Left lung (tissue), 10 donors: Measurements from ENCODE around the gene SREK1. TPM values are rescaled to one million over a fixed set of nuclear protein-coding genes. Genes with fewer than 3 reads are reported as not detected.

Experiments
- ATAC-seq: fragments of 200-7000 bp; cut with Tn5 transposase; one replicate; pipeline ENCODE4 v1.9.1; 2020; ENCODE audit warnings: moderate library complexity
- DNase-seq, 4 donors: peaks; one replicate each; pipeline ENCODE4 v3.0.0-alpha.2; 2013 to 2020
- H3K27ac ChIP-seq, 2 donors: fragments of 200-600 bp; sonication (generic) in 1 of 2; one replicate each; pipeline versions ENCODE4 v1.5.0 to v1.8.0; 2020 to 2021
- H3K27me3 ChIP-seq, 2 donors: fragments of 200-600 bp; sonication (generic) in 1 of 2; one replicate each; pipeline versions ENCODE4 v1.5.0 to v1.8.0; 2020 to 2021
- H3K36me3 ChIP-seq, 2 donors: fragments of 200-600 bp; sonication (generic) in 1 of 2; one replicate each; pipeline versions ENCODE4 v1.5.0 to v1.8.0; 2020 to 2021
- H3K4me1 ChIP-seq, 2 donors: fragments of 200-600 bp; one replicate each; pipeline ENCODE4 v1.8.0; 2021
- H3K4me3 ChIP-seq, 2 donors: fragments of 200-600 bp; sonication (generic) in 1 of 2; one replicate each; pipeline versions ENCODE4 v1.5.0 to v1.8.0; 2020 to 2021; ENCODE audit warnings: mild to moderate bottlenecking in 1 of 2
- H3K9me3 ChIP-seq, 2 donors: fragments of 200-600 bp; sonication (generic) in 1 of 2; one replicate each; pipeline versions ENCODE4 v1.5.0 to v1.8.0; 2020 to 2021
- intact Hi-C, 2 donors: fragments of 100-400 bp; cut with DNase I; formaldehyde crosslinking; loops; one replicate each; pipeline versions ENCODE4 v1.11.2 to v1.14.2; 2022
- polyA plus RNA-seq, 6 donors: library from polyadenylated mRNA; unstranded; fragments of 120-200 nt; gene quantifications; one replicate each; pipeline ENCODE4 v1.2.1, GENCODE V29; 2013; ENCODE audit not compliant: insufficient read length in 6 of 6
- total RNA-seq, 2 donors: library from RNA; stranded (reverse); fragmentation: NEBNext Ultra II Directional; extraction: Animal tissue kit (Norgen Biotek cat#: 25700); gene quantifications; one replicate each; pipeline ENCODE4 v1.2.1, GENCODE V29; 2021
- TF ChIP-seq, protein P1 (sequence below), 2 donors: fragments of 200-600 bp; sonication (generic) in 1 of 2; IDR thresholded peaks; one replicate each; pipeline versions ENCODE4 v1.5.0 to v1.8.0; 2021; ENCODE audit warnings: antibody characterized with exemption in 2 of 2
- donor health status: DM: no; HTN: yes; CAD: no.
- donor health status: DM: no; HTN: no; CAD: no.

Gene SREK1
- total and polyA plus RNA-seq, 8 donors: 52.4 to 205 (median 166) TPM

DNA sequence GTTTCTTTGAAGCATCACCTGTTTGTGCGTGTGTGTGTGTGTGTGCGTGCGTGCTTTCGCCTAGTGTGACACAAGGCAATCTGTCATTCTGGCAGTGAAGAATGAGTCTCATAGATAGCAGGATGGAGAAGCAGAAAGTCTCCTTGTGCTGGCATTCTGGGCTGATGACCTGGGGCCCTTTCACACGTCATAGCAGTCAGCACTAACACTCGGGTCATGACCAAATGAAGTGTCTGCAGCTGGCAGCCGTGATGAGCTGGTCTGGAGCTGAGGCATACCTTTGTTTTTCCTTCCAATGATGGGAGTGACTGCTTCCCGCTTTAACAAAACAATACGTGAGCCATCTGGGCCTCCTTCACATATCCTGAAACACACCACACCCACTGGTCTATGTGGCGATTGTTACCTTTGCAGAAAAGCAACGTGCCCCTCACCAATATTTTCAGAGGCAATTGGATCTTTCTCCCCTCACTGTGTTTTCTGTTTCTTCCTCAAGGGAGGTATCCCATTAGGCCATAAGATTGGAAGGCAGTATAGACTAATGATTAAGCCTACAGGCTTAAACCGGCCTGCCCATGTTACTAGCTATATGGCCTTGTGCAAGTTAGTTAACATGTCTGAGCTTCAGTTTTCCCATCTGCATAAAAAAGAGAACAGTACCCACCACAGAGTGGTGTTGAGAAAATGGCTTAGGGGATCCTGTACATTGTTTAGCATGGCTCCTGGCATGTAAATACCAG, 88.8 kb downstream of the SREK1 start:
- no peak for ATAC-seq
- Histone ChIP-seq H3K4me3 (no peak overlapping the region), H3K27me3 (no peaks in the 10 kb centered on the region), H3K4me1 (no peaks in the 10 kb centered on the region), H3K27ac (no peak overlapping the region), H3K9me3 (no peaks in the 10 kb centered on the region), H3K36me3 (no peaks in the 10 kb centered on the region)
- DNase-seq: no peak
- TF ChIP-seq, protein P1, sequence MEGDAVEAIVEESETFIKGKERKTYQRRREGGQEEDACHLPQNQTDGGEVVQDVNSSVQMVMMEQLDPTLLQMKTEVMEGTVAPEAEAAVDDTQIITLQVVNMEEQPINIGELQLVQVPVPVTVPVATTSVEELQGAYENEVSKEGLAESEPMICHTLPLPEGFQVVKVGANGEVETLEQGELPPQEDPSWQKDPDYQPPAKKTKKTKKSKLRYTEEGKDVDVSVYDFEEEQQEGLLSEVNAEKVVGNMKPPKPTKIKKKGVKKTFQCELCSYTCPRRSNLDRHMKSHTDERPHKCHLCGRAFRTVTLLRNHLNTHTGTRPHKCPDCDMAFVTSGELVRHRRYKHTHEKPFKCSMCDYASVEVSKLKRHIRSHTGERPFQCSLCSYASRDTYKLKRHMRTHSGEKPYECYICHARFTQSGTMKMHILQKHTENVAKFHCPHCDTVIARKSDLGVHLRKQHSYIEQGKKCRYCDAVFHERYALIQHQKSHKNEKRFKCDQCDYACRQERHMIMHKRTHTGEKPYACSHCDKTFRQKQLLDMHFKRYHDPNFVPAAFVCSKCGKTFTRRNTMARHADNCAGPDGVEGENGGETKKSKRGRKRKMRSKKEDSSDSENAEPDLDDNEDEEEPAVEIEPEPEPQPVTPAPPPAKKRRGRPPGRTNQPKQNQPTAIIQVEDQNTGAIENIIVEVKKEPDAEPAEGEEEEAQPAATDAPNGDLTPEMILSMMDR (IDR thresholded peaks at IDR 0.05): no peak
- intact Hi-C loops: no loop called here

Other genes starting within 250 kb of the SREK1 start
- 10 to 100 TPM; 73.1 to 77.8 TPM for gene ERBIN, start 217.7 kb upstream of the SREK1 start, total RNA-seq
- gene ERBIN, start 217.7 kb upstream of the SREK1 start, polyA plus RNA-seq: 10 to 100 TPM; 72.8 to 87.2 (median 81.7) TPM